Sigmoid colon (tissue), 4 donors: ENCODE results near the gene AKR1C2.

Experiments
- POLR2A ChIP-seq, 2 donors: fragments of 450-650 bp; IDR thresholded peaks; one replicate each; pipeline ENCODE4 v1.6.1; 2016; ENCODE audit warnings: antibody characterized with exemption in 2 of 2, mild to moderate bottlenecking in 2 of 2, moderate library complexity in 2 of 2
- POLR2AphosphoS5 ChIP-seq, 4 donors: sonication (generic); formaldehyde crosslinking; IDR thresholded peaks; one replicate each; pipeline ENCODE4 v1.6.1; 2017; ENCODE audit warnings: antibody characterized with exemption in 4 of 4
- TF ChIP-seq, protein P1 (sequence below), 4 experiments: fragments of 450-650 bp in 3 of 4; fragments of 200-600 bp in 1 of 4; IDR thresholded peaks; one replicate each; pipeline ENCODE4 v1.5.1; 2016 to 2019; ENCODE audit warnings: antibody characterized with exemption in 4 of 4, mild to moderate bottlenecking in 3 of 4, moderate library complexity in 2 of 4

DNA sequence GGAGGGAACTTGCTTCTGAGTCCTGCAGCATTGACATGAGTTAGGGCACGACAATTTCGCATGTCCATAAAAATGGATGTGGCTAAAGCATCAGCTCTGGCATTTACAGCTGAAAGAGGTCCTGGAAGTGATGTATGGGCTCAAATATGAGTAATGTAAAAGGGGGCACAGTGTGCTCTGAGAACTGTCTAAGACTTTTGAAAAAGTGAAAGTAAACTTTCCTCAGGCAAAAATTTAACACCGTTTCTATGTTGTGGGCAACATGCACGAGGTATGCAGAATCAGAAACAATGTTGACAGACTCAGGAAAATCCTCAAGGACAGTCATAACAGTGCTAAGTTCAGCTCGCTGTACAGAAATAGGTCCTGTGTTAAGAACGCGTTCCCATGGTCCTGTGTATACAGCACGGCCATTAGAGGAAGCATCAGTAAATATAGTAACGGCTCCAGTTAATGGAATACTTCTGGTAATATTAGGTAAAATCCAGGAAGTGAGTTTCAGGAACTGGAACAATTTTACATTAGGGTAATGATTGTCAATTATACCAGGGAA lies 37.9 kb upstream of the AKR1C2 start:
- TF ChIP-seq, protein P1, sequence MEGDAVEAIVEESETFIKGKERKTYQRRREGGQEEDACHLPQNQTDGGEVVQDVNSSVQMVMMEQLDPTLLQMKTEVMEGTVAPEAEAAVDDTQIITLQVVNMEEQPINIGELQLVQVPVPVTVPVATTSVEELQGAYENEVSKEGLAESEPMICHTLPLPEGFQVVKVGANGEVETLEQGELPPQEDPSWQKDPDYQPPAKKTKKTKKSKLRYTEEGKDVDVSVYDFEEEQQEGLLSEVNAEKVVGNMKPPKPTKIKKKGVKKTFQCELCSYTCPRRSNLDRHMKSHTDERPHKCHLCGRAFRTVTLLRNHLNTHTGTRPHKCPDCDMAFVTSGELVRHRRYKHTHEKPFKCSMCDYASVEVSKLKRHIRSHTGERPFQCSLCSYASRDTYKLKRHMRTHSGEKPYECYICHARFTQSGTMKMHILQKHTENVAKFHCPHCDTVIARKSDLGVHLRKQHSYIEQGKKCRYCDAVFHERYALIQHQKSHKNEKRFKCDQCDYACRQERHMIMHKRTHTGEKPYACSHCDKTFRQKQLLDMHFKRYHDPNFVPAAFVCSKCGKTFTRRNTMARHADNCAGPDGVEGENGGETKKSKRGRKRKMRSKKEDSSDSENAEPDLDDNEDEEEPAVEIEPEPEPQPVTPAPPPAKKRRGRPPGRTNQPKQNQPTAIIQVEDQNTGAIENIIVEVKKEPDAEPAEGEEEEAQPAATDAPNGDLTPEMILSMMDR (IDR thresholded peaks at IDR 0.05) = no peak
- TF ChIP-seq POLR2AphosphoS5 (IDR thresholded peaks at IDR 0.05) = no peak
- no peak for TF ChIP-seq POLR2A (IDR thresholded peaks at IDR 0.05)
